SH-SY5Y (cell line): ENCODE measurements around the gene LARP1.

Source experiments
- GATA2 ChIP-seq: IDR thresholded peaks from 2 replicates; pipeline ENCODE4 v1.6.1; 2011; ENCODE audit warnings: mild to moderate bottlenecking, low read depth, low read length
- GATA3 ChIP-seq: IDR thresholded peaks from 2 replicates; pipeline ENCODE4 v1.6.1; 2011; ENCODE audit warnings: low read depth, mild to moderate bottlenecking, low read length, moderate library complexity

- no peak for TF ChIP-seq GATA2
- no peak for TF ChIP-seq GATA3
Measured at GRCh38 chr5:154815684-154816247, 60.6 kb downstream of the LARP1 start.
